Measurements from ENCODE around the gene FARS2. TPM values are rescaled to one million over a fixed set of nuclear protein-coding genes. Genes with fewer than 3 reads are reported as not detected.

Gene FARS2
- polyA plus RNA-seq, 3 donors = 12.2 to 21.6 (median 17.7) TPM

DNA sequence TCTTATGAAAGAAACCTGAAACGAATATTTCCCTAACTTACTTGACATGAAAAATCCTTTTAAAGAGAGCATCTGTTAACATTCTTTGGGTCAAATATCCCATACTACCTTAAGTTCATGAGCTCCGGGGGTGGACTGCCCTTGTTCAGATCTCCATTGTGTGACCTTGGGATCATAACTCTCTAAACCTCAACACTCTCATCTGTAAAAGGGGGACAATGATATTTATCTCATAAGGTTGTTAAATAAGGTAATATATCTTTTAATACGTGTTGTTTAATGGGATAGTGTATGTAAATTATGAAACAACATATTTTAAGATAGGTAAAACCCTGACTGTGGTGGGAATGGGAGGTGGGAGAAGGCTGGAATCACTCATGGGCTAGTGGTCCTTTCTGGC, 326.3 kb downstream of the FARS2 start:
- Histone ChIP-seq H3K9me3 (replicated peaks in 1 of 2; ENCODE audit: control insufficient read depth in 1 of 2, insufficient read depth in 1 of 2, low read length in 2 of 2) (peaks cover 0 to 6% of the 10 kb centered on the region in 2 donors), H3K79me2 (ENCODE audit: insufficient read depth, low read length) (no peaks in the 10 kb centered on the region), H3K4me1 (ENCODE audit: control insufficient read depth in 1 of 2, insufficient read depth in 2 of 2, low read length in 2 of 2) (no peaks in the 10 kb centered on the region), H3K36me3 (replicated peaks in 1 of 2; ENCODE audit: control insufficient read depth in 1 of 2, insufficient read depth in 2 of 2, low read length in 2 of 2) (no peaks in the 10 kb centered on the region), H2AFZ (ENCODE audit: insufficient read depth, low read depth, low read length, poor library complexity, severe bottlenecking) (no peak overlapping the region), H3K4me2 (replicated peaks; ENCODE audit: extremely low read depth, low read length, poor library complexity, severe bottlenecking) (no peak overlapping the region), H3K27ac (ENCODE audit: low read depth in 1 of 2, low read length in 2 of 2) (no peak overlapping the region), H3K9ac (ENCODE audit: insufficient read depth, low read length, poor library complexity, severe bottlenecking) (no peak overlapping the region), H3K27me3 (ENCODE audit: control insufficient read depth in 2 of 2, insufficient read depth in 2 of 2, low read length in 2 of 2) (no peaks in the 10 kb centered on the region), H4K20me1 (ENCODE audit: insufficient read depth, low read length) (no peaks in the 10 kb centered on the region), H3K4me3 (replicated peaks in 1 of 3; ENCODE audit: low read depth in 2 of 3, low read length in 3 of 3) (no peak overlapping the region)
- intact Hi-C loops (cut with micrococcal nuclease) = no loop called here
- no peak for TF ChIP-seq CTCF (IDR thresholded peaks at IDR 0.05)
- no peak for DNase-seq
- no CpG with 5 or more reads among the region's 3 CpGs for WGBS (ENCODE audit: insufficient coverage)
- no peak overlapping the region for H3K27ac Mint-ChIP-seq
- H3K27me3 Mint-ChIP-seq (ENCODE audit: low read depth in 3 of 3) = peaks cover 0 to 2% (median 1%) of the 10 kb centered on the region in 3 donors
- no peak overlapping the region for H3K4me3 Mint-ChIP-seq
- H3K36me3 Mint-ChIP-seq = peaks cover 0 to 3% of the 10 kb centered on the region in 2 donors
- H3K4me1 Mint-ChIP-seq = peaks cover 5% of the 10 kb centered on the region
- H3K9me3 Mint-ChIP-seq = peaks cover 0 to 10% (median 8%) of the 10 kb centered on the region in 7 donors

DNA sequence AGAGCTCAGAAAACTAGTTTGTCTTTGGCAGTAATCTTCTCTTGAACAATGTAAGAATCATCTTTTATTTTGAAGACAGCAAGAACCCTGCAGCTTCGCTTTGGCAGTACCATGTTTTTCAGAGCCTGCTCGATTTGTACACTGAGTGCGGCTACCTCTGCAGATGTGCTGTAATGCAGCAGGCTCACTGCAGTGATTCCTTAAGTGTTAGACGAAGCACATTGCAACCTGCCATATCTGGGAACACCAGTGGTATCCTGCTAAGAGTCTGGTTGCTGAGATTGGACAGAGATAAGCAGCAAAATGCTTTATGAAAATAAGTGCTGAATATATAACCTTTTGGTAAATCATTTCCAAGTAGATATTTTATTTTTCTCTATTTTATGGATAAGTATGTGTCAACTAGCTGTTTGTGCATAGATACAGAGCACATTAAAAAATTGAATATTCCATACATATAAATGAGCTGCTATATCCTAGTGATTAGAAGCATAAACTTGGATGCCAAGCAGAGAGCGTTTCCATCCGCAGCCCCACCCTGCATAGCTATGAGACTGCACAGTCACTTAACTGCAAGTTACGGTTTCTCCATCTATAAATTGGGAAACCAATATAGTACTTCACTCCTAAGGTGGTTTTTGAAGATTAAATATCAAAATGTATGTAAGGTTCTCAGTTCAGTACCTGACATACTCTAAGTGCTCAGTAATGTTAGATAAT, 328.3 kb downstream of the FARS2 start:
- Mint-ChIP-seq H3K27me3 (ENCODE audit: low read depth in 3 of 3) (peaks cover 0 to 1% (median 0%) of the 10 kb centered on the region in 3 donors), H3K4me1 (no peaks in the 10 kb centered on the region), H3K27ac (no peak overlapping the region), H3K4me3 (no peak overlapping the region), H3K36me3 (peaks cover 0 to 8% of the 10 kb centered on the region in 2 donors), H3K9me3 (peaks cover 0 to 10% (median 8%) of the 10 kb centered on the region in 7 donors)
- H3K79me2 ChIP-seq (ENCODE audit: insufficient read depth, low read length) = no peaks in the 10 kb centered on the region
- DNase-seq = no peak
- H2AFZ ChIP-seq (ENCODE audit: insufficient read depth, low read depth, low read length, poor library complexity, severe bottlenecking) = no peak overlapping the region
- no peaks in the 10 kb centered on the region for H3K36me3 ChIP-seq (replicated peaks in 1 of 2; ENCODE audit: control insufficient read depth in 1 of 2, insufficient read depth in 2 of 2, low read length in 2 of 2)
- WGBS (ENCODE audit: insufficient coverage) = 97% methylated on average over 3 of the region's 7 CpGs
- H3K4me2 ChIP-seq (replicated peaks; ENCODE audit: extremely low read depth, low read length, poor library complexity, severe bottlenecking) = no peak overlapping the region
- H4K20me1 ChIP-seq (ENCODE audit: insufficient read depth, low read length) = no peaks in the 10 kb centered on the region
- no peak overlapping the region for H3K9ac ChIP-seq (ENCODE audit: insufficient read depth, low read length, poor library complexity, severe bottlenecking)
- H3K27ac ChIP-seq (ENCODE audit: low read depth in 1 of 2, low read length in 2 of 2) = no peak overlapping the region
- no peak overlapping the region for H3K4me3 ChIP-seq (replicated peaks in 1 of 3; ENCODE audit: low read depth in 2 of 3, low read length in 3 of 3)
- no peak for TF ChIP-seq CTCF (IDR thresholded peaks at IDR 0.05)
- peaks cover 0 to 6% of the 10 kb centered on the region in 2 donors for H3K9me3 ChIP-seq (replicated peaks in 1 of 2; ENCODE audit: control insufficient read depth in 1 of 2, insufficient read depth in 1 of 2, low read length in 2 of 2)
- intact Hi-C loops (cut with micrococcal nuclease) = no loop called here
- H3K4me1 ChIP-seq (ENCODE audit: control insufficient read depth in 1 of 2, insufficient read depth in 2 of 2, low read length in 2 of 2) = no peaks in the 10 kb centered on the region
- H3K27me3 ChIP-seq (ENCODE audit: control insufficient read depth in 2 of 2, insufficient read depth in 2 of 2, low read length in 2 of 2) = no peaks in the 10 kb centered on the region

Data from CD14-positive monocyte (primary cell).